Measurements from ENCODE around the gene ANXA6.

- TF ChIP-seq SPI1 (IDR thresholded peaks at IDR 0.05; ENCODE audit: borderline replicate concordance, low read depth) (no peak), CTCF (IDR thresholded peaks at IDR 0.05; ENCODE audit: insufficient read depth, low read length) (no peak)
These were observed 52.0 kb downstream of the ANXA6 start for GRCh38 chr5:151105561-151105960.
